GM20431 (cell line): ENCODE measurements around the gene BDNF.

ENCODE experiments used
- in situ Hi-C: fragments of 300-500 bp; cut with MseI, MboI; formaldehyde crosslinking; loops from one replicate; pipeline ENCODE4 v1.15.0; 2020; ENCODE audit warnings: low sequenced_read_pairs; ENCODE audit not compliant: unreplicated experiment

BDNF gene

GRCh38 chr11:27710536-27710935 lies 10.3 kb upstream of the BDNF start:
- in situ Hi-C loops = no loop called here

- in situ Hi-C loops = no loop called here
These were observed 7.4 kb upstream of the BDNF start for GRCh38 chr11:27707676-27708075.

GRCh38 chr11:27705873-27706820 lies 5.9 kb upstream of the BDNF start:
- in situ Hi-C loops = no loop called here

GRCh38 chr11:27703481-27703880 lies 3.2 kb upstream of the BDNF start:
- in situ Hi-C loops = no loop called here

- in situ Hi-C loops = no loop called here
These were observed 2.6 kb upstream of the BDNF start for GRCh38 chr11:27702811-27703210.

- in situ Hi-C loops = no loop called here
These were observed 1.3 kb upstream of the BDNF start for GRCh38 chr11:27701355-27702105.

- in situ Hi-C loops = loop anchor here (25.0 kb wide), 3 partner anchors 837 to 1637 kb away; no protein-coding TSS in a partner anchor
These were observed 317 bp downstream of the BDNF start for GRCh38 chr11:27699926-27700350.

- in situ Hi-C loops = loop anchor here (25.0 kb wide), 3 partner anchors 838 to 1638 kb away; no protein-coding TSS in a partner anchor
These were observed 871 bp downstream of the BDNF start for GRCh38 chr11:27699242-27699925.

- in situ Hi-C loops = loop anchor here (25.0 kb wide), 3 partner anchors 838 to 1638 kb away; no protein-coding TSS in a partner anchor
These were observed 1.4 kb downstream of the BDNF start for GRCh38 chr11:27698872-27699241.

GRCh38 chr11:27697679-27698275 lies 2.5 kb downstream of the BDNF start:
- in situ Hi-C loops = loop anchor here (25.0 kb wide), 3 partner anchors 840 to 1640 kb away; no protein-coding TSS in a partner anchor

GRCh38 chr11:27696961-27697360 lies 3.3 kb downstream of the BDNF start:
- in situ Hi-C loops = loop anchor here (25.0 kb wide), 3 partner anchors 840 to 1640 kb away; no protein-coding TSS in a partner anchor

- in situ Hi-C loops = loop anchor here (25.0 kb wide), 3 partner anchors 841 to 1641 kb away; no protein-coding TSS in a partner anchor
These were observed 4.1 kb downstream of the BDNF start for GRCh38 chr11:27696115-27696514.

- in situ Hi-C loops = loop anchor here (25.0 kb wide), 3 partner anchors 842 to 1642 kb away; no protein-coding TSS in a partner anchor
These were observed 5.3 kb downstream of the BDNF start for GRCh38 chr11:27694992-27695391.

- in situ Hi-C loops = loop anchor here (25.0 kb wide), 3 partner anchors 844 to 1644 kb away; no protein-coding TSS in a partner anchor
These were observed 6.9 kb downstream of the BDNF start for GRCh38 chr11:27693398-27693797.

GRCh38 chr11:27692781-27693180 lies 7.5 kb downstream of the BDNF start:
- in situ Hi-C loops = loop anchor here (25.0 kb wide), 3 partner anchors 845 to 1645 kb away; no protein-coding TSS in a partner anchor

GRCh38 chr11:27688076-27688475 lies 12.2 kb downstream of the BDNF start:
- in situ Hi-C loops = loop anchor here (25.0 kb wide), 3 partner anchors 849 to 1649 kb away; no protein-coding TSS in a partner anchor

- in situ Hi-C loops = loop anchor here (25.0 kb wide), 3 partner anchors 856 to 1656 kb away; no protein-coding TSS in a partner anchor
These were observed 18.6 kb downstream of the BDNF start for GRCh38 chr11:27681664-27682063.

- in situ Hi-C loops = loop anchor here (25.0 kb wide), 3 partner anchors 858 to 1658 kb away; no protein-coding TSS in a partner anchor
These were observed 20.9 kb downstream of the BDNF start for GRCh38 chr11:27679136-27680015.
